NCI-H774 (cell line): ENCODE data around the gene VWC2.

Experiments
- DNase-seq: peaks from one replicate; lab custom pipeline; 2025; lab: John Stamatoyannopoulos, UW

VWC2 gene

DNA sequence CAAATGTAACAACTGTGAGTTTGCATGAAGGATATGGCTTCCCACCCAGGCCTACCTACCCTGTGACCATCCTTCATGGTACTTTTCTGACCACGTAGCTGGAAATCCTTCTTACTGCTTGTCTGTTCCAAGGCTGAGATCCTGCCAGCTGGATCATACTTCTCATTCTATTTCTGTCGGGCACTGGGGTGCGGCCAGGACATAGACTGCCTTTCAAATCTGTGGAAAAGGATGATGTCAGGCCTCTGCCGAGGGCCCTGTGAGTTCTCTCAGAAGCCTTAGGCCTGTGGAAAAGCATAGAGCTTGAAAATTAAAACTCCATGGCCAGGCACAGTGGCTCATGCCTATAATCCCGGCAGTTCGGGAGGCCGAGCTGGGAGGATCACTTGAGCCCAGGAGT is 10.0 kb downstream of the VWC2 start:
- no peak for DNase-seq

DNA sequence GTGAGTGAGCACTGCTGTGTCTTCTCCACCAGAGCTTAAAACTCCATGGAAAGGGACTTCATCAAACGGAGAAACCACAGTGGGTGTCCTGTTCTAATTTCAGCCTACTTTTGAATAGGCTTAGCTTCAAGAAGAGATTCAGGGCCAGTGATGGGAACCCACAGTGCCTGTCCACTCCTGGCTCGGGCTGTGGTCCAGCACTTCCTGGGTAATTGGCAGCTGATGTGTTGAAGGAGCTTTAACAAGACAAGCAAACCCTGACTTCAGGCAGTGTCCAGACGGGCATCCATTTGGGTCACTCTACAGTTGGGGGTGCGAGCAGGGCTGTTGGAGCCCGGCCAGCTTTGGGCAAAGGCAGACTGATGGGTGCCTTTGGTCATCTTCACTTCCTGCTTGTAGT is 14.5 kb downstream of the VWC2 start:
- DNase-seq: no peak

DNA sequence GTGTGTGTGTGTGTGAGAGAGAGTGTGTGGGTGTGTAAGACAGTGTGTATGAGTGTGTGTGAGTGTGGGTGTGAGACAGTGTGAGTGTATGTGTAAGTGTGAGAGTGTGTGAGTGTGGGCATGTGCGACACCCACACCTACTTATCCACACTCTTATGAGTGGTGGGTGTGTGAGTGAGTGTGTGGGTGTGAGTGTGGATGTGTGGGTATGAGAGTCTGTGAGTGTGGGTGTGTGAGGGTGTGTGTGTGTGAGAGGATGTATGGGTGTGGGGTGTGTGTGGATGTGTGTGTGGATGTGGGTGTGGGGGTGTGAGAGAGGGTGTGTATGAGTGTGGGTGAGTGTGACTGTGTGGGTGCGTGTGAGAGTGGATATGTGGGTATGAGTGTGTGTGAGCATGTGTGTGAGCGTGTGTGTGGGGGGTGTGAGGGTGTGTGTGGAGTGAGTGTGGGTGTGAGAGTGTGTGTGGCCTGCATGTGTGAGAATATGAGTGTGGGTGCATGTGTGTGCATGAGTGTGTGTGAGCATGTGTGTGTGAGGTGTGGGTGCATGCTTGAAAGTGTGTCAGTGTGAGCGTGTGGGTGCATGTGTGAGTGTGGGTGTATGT is 15.1 kb downstream of the VWC2 start:
- no peak for DNase-seq

GRCh38 chr7:49789736-49790135 is 16.3 kb downstream of the VWC2 start:
- no peak for DNase-seq

- no peak for DNase-seq
Observed at GRCh38 chr7:49790209-49790608, 16.8 kb downstream of the VWC2 start.

- no peak for DNase-seq
Observed at GRCh38 chr7:49791088-49791741, 17.8 kb downstream of the VWC2 start.

DNA sequence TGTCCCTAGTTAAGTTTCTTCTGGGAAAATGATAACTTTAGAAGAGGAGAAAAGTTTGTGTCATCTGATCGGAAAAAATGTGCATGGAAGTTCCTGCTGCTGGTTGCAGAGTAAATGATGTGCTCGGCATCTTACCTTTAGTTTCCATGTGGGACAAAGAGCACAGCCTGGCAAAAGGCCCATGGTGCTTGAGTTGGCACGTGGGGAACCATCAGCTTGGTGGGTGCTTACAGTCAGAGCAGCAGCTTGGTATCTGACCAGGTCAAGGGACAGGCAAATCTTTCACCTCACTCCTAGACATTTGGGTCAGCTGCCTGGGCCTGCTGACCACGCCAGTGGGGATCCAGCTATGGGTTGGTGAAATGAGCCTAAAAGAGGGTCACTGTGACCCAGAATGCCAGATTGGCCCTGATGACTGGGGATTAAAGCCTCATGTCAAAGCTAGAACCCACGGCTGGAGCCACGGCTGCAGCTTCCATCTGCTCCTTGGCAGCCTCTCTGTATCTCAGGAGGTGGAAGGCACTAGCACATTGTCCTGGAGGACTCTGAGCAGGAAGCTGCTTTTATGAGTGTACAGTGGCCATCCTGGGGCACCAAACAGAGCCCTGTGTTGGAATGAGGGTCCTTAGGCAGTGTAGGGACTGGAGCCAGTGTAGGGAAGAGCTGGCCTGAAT is 24.7 kb downstream of the VWC2 start:
- no peak for DNase-seq

DNA sequence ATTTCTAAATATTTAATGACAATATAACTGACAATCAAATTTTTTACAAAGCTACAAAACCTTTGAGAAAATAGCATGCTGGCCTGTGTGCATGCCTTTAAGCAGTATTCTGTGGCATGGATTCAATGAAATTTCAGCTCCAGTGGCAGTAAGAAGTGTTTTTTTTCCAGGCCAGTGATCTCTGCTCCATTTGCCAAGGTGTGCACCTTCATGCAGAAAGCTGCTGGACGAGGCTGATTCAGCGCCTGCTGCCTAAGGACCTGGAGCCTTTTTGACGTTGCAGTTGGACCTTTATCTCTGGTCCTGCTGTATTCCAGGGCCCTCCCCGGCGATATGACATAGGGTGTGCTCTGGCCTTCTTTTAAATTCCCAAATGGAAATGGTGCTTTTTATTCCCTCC is 26.6 kb downstream of the VWC2 start:
- no peak for DNase-seq

DNA sequence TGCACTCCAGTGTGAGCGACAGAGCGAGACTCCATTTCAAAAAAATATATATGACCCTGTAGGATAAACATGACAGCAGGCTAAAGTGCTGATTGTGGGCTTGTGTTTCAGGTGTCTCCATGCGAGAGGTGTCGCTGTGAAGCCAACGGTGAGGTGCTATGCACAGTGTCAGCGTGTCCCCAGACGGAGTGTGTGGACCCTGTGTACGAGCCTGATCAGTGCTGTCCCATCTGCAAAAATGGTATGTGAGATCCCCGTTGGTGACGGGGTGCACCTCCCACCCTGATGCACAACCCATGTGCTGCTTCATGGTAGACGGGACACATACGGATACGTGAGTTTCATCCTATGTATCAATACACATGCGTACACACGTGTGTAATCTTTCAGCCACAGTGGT is 29.2 kb downstream of the VWC2 start:
- no peak for DNase-seq

GRCh38 chr7:49803812-49804211 is 30.4 kb downstream of the VWC2 start:
- no peak for DNase-seq

DNA sequence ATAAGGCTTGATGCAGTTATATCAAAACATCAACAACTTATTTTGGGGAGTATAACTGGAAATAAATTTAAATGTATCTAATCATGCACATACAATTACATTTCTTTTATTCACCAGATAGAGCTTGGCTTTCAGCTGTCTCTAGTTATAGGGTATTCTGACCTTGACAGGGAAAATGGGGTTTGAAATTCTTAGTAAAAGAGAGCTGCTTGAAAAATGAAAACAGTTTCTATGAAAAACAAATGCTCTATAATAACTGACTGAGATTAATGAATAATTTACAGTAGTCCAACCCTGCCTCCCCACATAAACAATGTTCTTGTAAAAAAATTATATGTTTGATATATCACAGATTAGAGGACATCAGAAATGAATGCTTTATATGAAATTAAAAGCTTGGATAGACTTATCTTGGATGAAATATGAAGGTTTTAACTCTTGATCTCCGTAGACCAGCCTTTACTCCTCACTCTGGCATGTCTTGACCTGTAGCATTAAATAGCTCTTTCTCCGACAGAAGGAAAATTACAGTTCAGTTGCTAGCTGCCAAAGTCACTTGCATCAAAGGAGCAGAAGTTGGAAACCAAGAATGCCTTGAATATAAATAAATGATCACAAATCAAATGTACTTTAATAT is 32.1 kb downstream of the VWC2 start:
- no peak for DNase-seq

GRCh38 chr7:49812534-49812933 is 39.1 kb downstream of the VWC2 start:
- DNase-seq: no peak

DNA sequence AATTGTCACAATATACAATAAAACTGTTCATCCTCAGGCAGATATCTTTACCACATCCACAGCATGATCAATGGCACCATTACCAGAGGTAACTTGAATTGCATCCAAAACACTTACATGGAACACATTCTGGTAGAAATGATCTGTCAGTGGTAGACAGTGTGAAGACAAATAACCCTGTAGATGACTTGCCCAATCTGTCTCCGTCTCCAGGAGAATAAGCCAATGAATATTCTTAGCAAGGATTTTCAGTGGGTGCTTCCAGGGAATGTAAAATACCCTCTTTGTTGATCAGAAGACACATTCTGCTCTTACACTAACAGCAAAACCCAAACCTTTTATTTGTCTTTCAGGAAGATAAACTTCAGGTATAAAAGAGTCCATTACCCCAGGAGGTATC is 43.8 kb downstream of the VWC2 start:
- no peak for DNase-seq

- DNase-seq: no peak
Observed at GRCh38 chr7:49821181-49821580, 47.7 kb downstream of the VWC2 start.

DNA sequence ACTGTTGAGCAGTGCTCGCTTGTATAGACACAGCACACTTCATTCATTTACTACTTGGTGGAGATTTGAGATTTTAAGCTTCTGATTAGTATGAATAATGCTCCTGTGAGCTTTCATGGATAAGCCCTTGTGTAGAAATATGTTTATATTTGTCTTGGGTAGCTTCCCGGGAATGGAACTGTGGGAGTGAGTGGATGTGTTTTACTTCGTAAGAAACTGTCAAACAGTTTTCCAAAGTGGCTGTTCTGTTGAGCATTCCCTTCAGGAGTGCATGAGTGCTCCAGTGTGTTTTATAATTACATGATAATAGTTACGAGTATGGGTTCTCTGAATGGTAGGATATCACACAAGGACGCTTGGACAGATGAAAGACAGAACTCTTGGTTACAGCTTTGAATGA is 49.4 kb downstream of the VWC2 start:
- no peak for DNase-seq

- DNase-seq: no peak
Observed at GRCh38 chr7:49823566-49823965, 50.1 kb downstream of the VWC2 start.

- DNase-seq: no peak
Observed at GRCh38 chr7:49839863-49840645, 66.6 kb downstream of the VWC2 start.

DNA sequence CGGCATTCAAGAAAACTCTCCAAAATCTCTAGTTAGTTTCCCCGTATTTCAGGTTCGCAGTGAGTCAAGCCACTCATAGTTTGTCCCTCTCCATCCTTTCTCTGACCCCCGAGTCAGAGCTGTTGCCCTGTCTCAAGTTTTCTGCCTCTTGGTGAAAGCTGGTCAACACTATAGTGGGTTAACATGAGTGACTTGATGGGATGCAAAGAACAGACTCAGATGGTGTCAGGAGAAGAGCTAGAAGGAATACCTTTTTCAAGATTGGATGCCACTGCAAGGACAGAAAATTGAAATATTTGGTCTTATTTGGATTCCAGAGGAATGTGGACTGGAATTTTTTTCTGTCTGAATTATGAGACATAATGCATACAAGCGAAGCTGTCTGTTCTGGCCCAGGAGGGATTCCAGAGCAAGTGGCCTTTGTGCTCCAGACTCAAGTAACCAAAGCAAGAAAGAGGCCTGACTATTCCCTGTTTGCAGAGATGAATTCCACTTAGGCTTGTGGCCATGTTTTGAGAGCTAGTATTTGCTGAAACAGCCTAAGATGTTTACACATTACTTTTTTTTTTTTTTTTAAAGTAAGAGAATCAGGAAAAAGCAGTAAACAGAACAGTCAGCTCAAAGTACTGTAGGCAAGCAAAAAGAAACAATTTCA is 67.4 kb downstream of the VWC2 start:
- DNase-seq: no peak

GRCh38 chr7:49845626-49846025 is 72.2 kb downstream of the VWC2 start:
- DNase-seq: no peak

- no peak for DNase-seq
Observed at GRCh38 chr7:49848211-49848841, 74.9 kb downstream of the VWC2 start.

DNA sequence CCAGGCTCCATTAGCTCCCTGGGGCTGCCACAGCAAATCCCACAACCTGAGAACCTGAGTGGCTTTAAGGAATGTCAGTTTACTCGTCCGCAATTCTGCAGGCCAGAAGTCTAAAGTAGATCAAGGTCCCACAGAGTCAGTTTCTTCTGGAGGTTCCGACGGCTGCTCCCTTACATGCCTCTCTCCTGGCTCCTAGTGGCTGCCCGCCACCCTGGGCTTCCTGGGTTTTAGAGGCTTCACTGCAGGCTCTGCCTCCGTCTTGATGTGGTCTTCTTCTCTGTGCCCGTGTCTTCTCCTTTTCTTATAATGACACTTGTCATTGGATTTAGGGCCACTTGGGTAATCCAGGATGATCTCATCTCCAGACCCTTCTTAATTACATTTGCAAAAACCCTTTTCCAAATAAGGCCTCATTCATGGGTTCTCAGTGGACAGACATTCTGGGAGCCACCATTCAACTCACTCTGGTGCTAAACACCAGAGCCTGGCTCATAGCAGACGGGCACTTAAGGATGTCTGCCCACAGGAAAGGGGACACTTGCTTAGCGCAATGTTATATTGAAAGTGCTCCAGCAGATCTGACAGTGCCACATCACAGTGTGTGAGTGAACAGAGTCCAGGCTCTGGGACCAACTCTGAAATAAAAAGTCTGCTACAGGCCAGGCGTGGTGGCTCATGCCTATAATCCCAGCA is 77.6 kb downstream of the VWC2 start:
- DNase-seq: no peak
